ENCODE measurements around the gene PDIA4. TPM values are rescaled to one million over a fixed set of nuclear protein-coding genes. Genes with fewer than 3 reads are reported as not detected.
"Not testable (repeated sequence)": the region's sequence is repeated elsewhere in the genome, so short reads cannot be mapped to it uniquely, and the experiment has no call there.

PDIA4 gene
- total RNA-seq, 1 donor from 2014 or later, result 69.6 TPM

GRCh38 chr7:149003560-149004305 lies 24.6 kb downstream of the PDIA4 start:
- no peak for DNase-seq

- DNase-seq, result no peak
These were observed 25.3 kb downstream of the PDIA4 start for GRCh38 chr7:149003018-149003417.

GRCh38 chr7:149002604-149003003 lies 25.7 kb downstream of the PDIA4 start:
- no peak for DNase-seq

- DNase-seq, result no peak
These were observed 26.8 kb downstream of the PDIA4 start for GRCh38 chr7:149001427-149002068.

DNA sequence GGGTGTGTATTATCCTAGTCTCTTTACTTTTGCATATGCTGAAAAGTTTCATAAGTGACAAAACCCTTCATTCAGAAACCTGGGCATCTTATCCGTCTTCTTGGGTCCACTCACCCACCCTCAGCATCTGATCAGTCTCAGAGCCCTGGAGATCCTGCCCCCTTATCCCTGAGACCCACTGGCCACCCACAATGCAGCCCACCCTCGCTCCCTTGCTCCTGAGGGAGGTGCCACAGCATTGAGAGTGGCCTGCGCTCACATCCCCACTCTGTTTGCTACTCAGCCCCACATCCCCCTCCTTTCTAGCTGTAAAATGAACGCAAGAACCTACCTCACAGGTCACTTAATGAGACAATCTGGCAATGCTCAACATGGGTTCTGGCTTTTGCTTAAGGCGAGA lies 27.3 kb downstream of the PDIA4 start:
- no peak for DNase-seq

- DNase-seq, result no peak
These were observed 29.1 kb downstream of the PDIA4 start for GRCh38 chr7:148999192-148999591.

DNA sequence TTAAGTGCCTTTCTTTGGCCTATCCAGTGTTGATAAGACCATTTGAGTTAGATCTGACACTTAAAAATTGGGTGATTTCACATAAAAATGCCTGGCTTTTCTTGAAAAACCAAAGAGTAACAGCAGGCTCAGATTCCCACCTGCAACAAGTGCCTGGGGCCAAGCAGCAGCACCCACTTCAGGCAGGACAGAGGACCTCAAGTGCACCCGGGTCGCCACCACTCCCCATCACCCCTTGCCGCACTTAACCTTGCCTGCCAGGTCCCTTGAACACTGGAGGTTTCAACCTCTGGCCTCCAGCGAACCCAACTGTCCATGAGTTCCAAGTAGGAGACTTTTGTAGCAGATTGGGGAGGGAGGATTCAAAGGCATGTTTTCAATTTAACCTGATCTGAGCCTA lies 30.8 kb downstream of the PDIA4 start:
- DNase-seq, result no peak

DNA sequence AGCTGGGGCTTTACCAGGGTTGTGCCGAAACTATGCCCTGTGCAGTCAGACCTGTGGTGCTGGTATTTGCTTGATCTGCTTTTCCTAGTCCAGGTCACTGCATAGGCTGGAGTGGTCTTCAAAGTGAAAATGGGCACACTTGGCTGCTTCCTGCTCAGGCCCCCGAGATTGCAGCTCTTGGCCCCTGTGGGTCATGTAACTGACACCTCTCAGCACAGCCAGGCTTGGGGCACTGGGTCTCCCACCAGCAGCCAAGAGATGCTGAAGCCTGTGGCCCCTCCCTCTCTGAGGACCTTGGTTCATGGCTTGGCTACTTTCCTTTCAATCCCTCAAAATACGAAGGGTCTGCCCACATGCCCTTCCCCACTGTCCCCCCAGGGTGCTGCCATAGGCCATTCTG lies 33.7 kb downstream of the PDIA4 start:
- DNase-seq, result no peak

GRCh38 chr7:148993193-148993592 lies 35.1 kb downstream of the PDIA4 start:
- no peak for DNase-seq

- DNase-seq, result no peak
These were observed 36.8 kb downstream of the PDIA4 start for GRCh38 chr7:148991536-148991935.

DNA sequence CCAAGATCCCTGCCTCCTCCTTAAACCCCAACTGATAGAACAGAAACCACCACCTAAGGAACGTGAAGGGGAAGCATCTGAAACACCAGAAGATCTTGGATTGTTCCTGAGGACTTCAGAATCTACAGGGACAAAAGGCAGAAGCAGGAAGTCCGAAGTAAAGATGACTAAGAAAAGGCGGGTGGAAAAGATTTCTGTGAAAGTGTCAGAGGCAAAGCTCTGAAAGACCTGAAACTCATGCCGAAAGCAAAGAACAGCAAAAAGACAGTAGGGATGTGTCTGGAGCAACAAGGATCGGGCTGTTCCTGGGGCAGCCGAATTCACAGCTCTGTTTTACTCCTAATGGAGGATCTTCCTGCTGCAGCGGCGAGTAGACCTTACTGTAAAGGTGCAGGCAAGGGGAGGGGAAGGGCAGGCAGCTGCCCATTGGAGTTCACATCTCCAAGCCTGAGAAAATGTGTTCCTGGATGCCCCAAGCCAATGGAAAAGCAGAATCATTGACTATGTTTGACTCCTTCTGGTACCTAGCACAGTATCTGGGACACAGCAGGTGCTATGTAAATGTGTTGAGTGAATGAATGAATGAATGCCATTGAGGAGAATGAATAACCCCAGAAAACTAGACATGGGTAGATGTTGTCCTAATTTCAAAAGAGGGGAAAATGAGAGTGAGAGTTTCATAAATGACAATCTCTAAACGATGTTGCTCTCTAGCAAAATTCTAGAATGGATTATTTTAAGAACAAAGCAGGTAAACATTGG lies 40.4 kb downstream of the PDIA4 start:
- no peak for DNase-seq

- peak; percentile 70 for DNase-seq
These were observed 41.1 kb downstream of the PDIA4 start for GRCh38 chr7:148987010-148987750.

GRCh38 chr7:148986742-148987009 lies 41.6 kb downstream of the PDIA4 start:
- DNase-seq, result no peak

DNA sequence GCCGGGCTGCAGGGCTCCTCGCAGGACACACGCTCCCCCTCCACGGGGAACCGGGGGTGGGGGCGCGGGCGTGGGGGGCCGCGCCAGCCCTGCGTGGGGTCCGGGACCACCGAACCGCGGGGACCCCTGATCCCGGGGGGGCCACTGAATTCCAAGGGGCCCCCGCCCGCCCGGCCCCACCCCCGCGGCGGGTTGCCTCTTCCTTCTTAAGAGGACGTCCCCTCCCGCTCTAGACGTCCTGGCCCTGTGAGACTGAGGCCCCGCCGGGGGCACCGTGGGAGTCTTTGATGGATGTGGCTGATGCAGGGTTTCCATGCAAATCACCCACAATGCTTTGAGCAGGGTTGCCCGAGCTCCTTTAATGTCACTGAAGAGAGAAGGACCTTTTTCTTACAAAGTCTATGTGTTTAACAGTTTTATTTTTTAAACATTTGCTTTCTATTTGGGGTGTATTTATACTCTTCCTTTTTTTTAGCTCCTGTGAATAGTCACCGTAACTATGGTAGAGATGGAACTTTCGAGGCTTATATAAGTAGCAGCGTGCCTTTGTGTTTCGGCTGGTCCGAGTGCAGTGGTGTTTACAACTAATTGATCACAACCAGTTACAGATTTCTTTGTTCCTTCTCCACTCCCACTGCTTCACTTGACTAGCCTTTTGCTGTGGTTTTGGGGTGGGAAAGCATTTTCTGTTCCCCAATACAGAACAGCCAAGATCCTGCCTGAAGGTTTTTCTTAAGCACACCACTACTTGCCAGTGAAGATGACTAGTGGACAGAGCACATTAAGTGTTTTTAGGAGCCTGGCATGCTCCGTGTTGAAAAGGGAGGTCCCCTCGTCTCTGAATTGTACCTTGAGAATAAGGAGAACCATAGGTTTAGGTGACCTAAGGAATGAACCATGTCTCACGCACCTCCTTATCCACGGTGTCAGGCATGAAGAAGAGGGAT lies 44.8 kb downstream of the PDIA4 start:
- DNase-seq, result peak; percentile 35

- DNase-seq, result no peak
These were observed 45.6 kb downstream of the PDIA4 start for GRCh38 chr7:148982654-148983199.

GRCh38 chr7:148979827-148980226 lies 48.5 kb downstream of the PDIA4 start:
- DNase-seq, result no peak

DNA sequence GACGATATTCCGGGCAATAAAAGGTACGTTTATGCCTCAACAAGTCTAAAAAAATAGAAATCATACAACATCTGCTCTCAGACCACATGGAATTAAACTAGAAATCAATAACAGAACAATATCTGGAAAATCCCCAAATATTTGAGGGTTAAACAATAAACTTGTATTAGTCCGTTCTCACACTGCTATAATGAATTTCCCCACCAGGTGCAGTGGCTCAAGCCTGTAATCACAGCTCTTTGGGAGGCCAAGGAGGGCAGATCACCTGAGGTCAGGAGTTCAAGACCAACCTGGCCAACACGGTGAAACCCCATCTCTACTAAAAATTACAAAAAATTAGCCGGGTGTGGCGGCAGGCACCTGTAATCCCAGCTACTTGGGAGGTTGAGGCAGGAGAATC lies 49.2 kb downstream of the PDIA4 start:
- DNase-seq, result not testable (repeated sequence)

DNA sequence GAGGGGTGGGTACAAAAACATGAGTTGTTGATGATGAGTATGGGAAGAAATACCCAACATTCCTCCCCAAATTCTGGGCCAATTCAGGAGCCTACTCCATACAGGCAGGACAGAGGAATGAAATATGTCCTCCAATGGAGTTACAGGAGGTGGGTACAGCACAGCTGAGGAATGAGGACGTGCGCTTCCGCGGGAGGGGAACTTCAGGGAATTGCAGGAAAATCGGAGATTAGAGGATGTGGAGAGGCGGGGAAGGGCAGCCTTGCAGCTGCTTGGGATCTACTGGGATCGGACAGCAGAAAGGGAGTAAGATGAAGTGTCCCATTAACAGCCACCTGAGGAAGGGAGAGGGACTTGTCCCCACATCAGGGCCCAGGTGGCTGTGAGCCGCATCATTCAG lies 50.2 kb downstream of the PDIA4 start:
- no peak for DNase-seq

- no peak for DNase-seq
These were observed 52.4 kb downstream of the PDIA4 start for GRCh38 chr7:148975896-148976295.

DNA sequence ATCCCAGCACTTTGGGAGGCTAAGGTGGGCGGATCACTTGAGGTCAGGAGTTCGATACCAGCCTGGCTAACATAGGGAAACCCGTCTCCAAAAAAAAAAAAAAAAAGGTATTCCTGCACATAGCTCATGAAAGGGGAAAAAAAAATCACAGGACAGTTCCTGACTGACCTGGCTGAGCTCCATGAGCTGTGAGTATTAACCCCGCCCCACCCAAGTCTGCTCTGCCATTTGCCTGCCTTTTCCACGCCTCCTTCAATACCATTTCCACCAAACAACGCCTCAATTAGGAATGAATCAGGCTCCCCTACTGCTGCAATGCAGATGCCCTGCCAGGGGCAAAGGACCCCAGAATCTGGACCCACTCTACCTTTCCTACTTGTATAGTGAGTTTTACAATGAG lies 55.0 kb downstream of the PDIA4 start:
- no peak for DNase-seq

DNA sequence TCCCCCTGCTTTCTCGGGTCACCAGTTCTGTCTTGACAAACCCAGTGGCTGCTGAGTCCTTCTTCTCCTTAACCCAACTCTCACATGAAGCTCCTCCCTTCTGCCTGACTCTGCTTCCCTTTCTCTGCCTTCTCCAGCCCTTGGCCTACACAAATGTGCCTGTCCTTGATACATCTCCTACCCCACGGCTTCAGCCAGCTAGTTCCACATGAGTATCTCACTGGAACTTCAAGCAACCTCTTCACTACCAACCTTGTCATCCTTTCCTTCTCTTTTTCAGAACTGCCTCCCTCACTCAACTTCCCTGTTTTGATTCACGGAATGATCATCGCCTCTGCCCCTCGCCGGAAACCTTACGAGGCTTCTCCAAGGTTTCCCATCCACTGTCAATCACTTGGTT lies 55.9 kb downstream of the PDIA4 start:
- DNase-seq, result no peak

GRCh38 chr7:148967602-148968001 lies 60.7 kb downstream of the PDIA4 start:
- no peak for DNase-seq

All from occipital lobe (tissue), 2 donors.